GM19455 (cell line): Measurements from ENCODE around the gene KCNC4.

ENCODE experiments used
- ATAC-seq: cut with Tn5 transposase; IDR thresholded peaks from one replicate; pipeline ENCODE4 v1.9.1; 2021; ENCODE audit not compliant: unreplicated experiment

The KCNC4 gene

DNA sequence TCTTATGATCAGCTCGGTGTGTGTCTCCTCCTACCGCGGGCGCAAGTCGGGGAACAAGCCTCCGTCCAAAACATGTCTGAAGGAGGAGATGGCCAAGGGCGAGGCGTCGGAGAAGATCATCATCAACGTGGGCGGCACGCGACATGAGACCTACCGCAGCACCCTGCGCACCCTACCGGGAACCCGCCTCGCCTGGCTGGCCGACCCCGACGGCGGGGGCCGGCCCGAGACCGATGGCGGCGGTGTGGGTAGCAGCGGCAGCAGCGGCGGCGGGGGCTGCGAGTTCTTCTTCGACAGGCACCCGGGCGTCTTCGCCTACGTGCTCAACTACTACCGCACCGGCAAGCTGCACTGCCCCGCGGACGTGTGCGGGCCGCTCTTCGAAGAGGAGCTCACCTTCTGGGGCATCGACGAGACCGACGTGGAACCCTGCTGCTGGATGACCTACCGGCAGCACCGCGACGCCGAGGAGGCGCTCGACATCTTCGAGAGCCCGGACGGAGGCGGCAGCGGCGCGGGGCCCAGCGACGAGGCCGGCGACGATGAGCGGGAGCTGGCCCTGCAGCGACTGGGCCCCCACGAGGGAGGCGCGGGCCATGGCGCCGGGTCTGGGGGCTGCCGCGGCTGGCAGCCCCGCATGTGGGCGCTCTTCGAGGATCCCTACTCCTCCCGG is 1.5 kb downstream of the KCNC4 start:
- no peak for ATAC-seq

DNA sequence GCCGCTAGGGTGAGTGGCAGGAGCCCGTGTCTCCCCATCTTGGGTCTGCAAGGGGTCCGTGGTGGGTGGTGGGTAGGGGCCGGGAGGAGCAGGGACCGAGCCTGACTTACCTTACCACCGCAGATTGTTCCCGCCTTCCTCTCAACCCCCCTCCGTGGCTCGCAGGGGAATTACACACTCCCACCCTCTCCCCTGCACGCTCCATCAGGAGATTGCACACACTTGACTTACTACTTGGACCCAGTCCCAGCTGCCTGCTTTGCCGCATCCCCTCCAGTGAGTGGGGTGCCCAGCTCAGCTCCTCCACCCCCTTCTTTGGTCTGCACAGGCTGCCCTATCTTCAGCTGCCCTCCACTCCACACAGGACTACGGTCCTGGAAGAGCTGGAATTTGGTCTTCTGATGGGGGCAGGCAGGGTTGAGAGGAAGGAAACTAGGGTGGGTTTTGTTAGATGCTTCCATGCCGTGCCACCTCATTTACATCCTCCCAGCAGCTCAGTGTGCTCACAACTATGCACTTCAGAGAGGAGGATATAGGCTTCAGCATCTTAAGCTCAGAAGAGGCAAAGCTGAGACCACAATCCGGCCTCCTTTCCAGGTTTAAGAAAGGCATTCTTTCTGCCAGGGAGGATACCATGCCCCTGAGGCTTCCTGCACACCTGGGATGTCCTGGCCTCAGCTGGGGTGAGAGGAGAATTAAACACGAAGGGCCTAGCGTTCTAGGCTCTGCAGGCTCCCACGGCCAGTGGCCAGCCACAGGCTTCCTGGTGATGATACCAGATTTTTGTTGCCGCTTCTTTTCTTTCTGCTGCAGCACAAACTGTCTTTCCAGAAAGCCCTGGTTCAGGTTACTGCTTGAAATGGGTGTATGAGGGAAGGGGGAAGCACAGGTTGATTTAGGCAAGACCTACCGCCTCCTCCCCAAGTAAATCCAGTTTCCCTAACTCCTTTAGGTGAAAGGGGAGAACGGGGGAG is 2.3 kb downstream of the KCNC4 start:
- ATAC-seq = no peak

DNA sequence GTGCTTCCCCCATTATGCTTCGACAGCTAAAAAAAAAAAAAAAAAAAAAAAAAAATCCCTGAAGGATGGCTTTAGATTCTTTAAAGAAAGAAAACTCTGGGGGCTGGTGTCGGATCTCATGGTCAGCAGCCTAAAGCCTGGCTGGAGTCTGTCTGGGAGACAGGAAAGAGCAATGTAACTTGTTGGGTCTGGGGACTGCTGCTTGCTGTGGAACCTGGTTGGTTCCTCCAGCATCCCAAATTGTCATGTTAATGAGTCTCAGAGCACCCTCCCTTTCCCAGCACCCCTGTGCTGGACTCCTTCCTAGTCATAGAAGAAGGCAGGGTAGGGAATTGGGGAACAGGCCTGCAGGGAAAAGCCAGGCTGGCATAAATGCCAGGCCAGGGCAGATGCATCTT is 3.0 kb downstream of the KCNC4 start:
- no peak for ATAC-seq

DNA sequence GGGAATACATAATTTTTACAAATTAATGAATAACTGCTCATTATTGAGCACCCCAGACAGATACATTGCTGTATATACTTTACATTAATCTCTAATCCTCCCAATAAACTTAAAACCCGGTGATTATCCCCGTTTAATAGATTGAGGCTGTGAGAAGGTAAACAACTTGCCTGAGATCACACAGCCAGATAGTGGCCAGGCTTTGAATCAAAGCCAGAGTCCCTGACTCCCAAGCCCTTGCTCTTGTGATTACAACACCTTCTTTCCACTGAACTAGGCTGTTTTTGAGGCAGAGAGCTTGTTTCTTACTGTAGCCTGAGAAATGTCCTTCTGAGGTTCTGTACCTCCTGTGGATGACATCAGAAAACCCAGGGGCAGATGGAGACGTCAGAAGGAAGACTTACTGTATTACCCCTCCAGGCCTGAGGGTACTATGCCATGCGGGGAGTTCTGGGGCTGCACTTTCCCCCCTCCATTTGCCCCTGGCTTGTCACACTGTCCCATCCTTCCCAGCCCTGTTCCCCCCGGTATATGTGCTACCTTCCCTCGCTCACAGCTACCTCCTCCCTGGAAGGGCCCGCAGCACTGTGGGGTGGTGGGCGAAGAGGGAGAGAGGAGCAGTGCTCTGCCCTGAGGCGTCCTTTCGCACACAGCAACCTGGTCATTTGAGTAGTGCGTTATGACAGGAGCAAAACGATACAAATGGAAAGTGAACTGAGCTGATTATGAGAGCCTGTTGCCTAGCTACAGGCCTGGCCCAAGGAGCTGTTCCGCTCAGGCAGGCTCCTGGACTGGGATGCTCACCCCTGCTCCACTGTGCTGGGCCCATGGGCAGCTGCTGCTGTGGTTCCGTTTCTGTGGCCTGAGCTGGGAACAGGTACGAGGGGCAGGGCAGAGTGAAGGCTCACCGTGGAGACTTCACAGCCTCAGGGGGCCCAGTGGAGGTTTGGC is 4.6 kb downstream of the KCNC4 start:
- ATAC-seq = no peak

DNA sequence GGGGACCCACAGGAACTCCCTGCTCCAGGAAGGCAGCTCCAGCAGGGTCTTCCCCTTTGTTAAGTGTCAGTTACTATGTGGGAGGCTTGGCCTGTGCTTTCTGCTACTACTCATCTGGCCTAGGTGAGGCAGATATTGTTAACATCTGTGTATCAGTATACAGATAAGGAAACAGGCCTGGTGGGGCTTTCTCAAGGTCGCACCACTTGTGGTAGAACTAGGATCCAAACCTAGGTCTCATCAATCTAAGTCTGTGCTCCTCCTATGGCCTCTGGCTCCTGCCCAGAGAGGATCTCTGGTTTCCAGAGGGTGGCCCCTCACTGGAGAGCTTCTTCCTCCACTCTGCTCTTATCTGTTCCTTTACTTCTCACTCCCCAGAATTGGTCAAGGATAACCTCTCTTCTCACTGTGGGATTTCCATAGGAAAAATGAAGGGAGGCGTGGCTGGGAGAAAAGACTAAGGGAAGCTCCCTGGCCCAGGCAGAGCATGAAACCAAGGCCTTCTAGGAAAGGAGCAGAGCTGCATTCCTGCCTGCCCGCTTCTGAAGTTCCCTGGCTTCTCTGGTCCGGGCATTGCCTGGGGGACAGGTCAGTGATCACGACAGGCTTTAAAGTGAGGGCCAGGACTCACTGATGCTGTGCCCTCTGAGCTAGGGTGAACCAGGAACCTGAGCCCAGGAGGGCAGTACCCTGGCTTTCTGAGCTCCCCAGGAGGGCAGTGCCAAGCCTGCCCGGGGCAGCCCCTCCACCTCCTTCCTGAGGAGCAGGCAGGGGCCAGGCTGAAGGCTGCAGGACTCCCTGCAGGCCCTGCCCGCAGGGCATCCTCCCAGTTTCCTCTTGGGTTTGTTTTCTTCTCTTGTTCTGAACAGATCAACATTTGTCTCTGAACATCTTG is 5.8 kb downstream of the KCNC4 start:
- no peak for ATAC-seq

DNA sequence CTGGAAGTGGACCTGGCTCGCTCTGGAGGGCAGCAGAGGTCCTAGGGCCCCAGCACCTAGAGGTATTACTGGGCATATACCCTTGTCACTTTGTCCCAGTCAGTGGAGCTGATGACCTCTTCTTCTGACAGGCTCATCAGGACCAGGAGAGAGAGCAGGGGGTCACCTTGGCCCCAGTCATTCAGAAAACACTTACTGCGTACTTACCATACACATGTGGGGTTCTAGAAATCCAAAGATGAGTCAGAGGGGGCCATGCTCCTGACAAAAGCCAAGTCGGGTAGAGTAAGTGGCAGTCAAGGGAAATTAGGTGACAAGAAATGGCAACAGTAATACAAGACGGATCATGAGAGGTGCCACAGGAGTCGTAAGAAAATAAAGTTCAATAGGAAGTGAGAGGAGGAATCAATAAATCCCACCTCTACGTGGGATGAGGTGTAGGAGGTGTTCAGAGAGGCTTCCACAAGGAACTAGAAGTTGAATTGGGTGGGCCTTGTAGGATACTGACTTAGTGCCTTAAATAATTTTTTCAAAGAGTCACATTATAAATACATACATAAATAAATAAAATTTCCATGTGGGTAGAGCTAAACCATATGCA is 6.8 kb downstream of the KCNC4 start:
- no peak for ATAC-seq

DNA sequence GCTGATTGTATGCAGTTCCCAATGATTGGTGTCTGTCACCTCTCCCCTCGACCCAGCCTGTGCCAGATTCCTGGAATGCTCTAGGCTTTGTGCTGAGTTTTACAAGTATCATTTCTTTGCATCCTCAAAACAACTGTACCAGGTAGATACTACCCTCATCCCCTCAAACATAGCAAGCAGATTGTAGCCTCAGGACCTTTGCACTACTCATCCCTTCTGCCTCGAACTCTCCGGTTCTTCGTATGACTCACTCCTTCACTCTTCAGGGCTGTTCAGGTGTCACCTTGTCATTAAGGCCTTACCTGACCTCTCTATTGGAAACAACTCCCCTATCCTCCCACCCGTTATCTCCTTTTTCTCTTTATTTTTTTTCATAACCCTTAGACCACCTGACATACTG is 8.0 kb downstream of the KCNC4 start:
- no peak for ATAC-seq

DNA sequence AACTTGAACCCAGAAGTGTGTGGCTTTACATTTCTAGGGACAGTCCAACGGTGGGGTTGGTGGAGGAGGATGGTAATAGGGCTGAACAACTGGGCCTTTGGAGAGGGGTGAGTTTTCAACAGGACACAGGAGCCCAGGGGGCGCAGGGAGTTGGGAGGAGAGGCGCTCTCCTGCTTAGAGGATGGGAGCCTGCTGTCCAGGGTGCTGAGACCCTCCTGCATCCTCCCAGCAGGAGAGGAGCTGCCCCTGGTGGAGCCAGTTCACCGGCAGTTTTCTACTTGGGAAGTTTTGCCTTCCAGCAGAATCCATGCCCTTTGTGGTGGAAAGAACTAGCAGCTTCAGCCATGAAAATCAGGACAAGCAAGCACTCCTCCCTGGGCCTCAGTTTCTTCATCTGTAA is 8.6 kb downstream of the KCNC4 start:
- no peak for ATAC-seq

DNA sequence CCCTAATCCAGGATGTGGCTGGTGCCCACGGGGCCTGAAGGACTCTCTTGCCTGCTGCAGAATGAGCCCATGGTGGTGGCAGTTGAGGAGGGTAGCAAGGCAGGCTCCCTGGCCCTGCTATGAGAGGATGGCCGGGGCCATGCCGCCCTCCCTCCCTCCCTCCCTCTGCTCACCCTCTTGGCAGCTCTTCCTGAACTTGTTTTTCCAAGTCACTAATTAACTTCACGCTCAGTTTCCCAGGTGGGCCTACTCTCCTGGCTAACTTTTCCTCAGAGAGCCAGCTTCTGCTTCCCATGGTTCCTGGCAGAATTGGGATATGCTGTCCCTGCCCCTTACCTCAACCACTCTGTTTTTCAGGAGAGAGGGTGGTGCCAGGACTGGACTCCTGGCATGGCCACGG is 10.2 kb downstream of the KCNC4 start:
- ATAC-seq = no peak

DNA sequence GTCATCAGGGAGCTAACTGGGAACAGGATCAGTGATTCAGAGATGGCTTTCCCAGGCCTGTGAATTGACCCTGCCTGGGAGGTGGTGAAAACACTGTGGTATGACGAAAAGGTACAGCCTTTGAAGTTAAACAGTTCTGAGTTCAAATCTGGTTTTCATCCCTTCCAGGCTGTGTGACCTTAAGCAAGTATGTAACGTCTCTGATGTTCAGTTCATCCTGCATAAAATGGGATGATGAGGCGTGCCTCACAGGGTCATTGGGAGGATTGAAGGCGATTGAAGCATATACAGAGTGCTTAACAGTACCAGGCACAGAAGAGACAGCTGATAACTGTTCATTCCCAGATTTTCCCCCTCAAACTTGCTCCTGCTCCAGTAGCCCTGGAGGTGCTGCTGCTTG is 11.0 kb downstream of the KCNC4 start:
- no peak for ATAC-seq

DNA sequence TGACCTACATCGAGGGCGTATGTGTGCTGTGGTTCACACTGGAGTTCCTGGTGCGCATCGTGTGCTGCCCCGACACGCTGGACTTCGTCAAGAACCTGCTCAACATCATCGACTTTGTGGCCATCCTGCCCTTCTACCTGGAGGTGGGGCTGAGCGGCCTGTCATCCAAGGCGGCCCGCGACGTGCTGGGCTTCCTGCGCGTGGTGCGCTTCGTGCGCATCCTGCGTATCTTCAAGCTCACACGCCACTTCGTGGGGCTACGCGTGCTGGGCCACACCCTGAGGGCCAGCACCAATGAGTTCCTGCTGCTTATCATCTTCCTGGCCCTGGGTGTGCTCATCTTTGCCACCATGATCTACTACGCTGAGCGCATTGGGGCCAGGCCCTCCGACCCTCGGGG is 13.0 kb downstream of the KCNC4 start:
- no peak for ATAC-seq

DNA sequence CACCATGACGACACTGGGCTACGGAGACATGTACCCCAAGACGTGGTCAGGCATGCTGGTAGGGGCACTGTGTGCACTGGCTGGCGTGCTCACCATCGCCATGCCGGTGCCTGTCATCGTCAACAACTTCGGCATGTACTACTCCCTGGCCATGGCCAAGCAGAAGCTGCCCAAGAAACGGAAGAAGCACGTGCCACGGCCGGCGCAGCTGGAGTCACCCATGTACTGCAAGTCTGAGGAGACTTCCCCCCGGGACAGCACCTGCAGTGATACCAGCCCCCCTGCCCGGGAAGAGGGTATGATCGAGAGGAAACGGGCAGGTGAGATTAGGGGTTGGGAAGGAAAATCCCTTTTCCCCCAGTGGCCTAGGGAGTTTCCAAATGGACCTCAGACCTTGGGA is 13.5 kb downstream of the KCNC4 start:
- ATAC-seq = no peak

DNA sequence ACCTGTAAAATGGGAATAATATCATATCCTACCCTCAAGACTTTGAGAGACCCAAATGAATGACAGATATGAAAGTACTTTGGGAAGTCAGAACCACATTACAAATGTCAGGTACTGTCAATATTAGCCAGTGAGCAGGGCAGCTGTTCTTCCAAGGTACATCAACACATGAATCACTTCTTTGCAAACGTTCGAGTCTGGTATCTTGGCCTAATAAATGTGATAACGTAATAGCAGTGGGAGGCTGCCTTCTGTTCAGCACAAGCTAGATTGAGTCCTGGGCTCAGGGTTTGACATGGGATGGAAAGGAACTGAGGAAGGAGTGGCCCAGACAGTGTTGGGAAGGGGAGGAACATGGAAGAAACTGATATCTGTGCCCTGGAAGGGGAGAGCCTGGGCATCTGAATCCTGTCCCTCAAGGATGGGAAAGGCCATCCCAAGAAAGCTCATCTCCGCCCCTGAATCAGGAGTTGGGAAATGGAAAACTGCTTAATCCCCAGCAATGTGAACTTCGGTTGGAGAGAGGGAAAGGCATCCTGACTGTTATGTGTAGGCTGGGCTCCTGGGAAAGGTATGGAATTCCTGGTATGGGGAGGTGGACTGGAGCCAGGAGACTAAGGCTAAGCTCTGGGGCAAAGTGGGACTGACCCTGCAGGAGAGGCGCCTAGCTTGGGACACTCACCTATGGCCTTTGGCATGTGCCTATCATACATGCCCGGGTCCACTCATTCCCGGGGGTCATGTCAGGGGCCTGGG is 14.3 kb downstream of the KCNC4 start:
- no peak for ATAC-seq

DNA sequence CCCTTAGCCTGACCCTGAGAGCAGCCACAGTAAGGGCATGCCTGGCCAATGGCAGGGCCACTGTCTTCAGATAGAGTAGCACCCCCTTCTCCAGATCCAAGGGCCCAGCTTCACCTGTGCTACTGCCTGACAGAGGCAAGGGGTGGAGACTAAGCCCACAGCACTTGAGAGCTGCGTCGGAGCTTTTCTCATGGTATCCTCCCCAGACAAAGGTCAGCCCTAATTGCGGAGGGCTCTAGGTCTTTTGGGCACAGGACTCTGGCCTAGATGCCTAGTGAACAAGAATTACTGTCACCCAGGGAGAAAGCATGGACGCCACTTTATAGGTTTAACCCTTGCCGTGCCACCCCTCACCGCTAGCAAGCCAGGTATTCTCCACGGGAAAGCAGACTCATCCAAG is 15.1 kb downstream of the KCNC4 start:
- no peak for ATAC-seq

DNA sequence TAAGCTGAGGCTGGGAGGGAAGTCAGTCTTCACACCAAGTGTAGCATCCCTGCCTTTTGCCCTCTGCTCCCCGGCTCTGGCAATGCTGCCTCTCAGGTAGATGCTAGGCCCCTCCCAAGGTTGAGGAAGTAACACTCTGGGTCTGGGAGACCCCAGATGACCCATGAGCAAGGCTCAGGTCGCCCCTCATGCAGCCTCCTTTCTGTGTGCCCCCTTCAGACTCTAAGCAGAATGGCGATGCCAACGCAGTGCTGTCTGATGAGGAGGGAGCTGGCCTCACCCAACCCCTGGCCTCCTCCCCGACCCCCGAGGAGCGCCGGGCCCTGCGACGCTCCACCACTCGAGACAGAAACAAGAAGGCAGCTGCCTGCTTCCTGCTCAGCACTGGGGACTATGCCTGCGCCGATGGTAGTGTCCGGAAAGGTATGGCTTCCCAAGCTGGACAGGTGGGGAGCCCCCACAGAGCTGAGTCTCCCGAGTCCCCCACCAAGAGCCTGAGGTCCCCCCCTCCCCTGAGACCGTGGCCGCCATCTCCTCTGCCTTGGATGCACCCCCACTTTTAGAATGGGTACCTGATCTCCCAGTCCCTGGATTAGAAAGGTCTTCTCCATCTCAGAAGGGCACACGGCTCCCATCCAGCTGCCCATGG is 15.8 kb downstream of the KCNC4 start:
- no peak for ATAC-seq

DNA sequence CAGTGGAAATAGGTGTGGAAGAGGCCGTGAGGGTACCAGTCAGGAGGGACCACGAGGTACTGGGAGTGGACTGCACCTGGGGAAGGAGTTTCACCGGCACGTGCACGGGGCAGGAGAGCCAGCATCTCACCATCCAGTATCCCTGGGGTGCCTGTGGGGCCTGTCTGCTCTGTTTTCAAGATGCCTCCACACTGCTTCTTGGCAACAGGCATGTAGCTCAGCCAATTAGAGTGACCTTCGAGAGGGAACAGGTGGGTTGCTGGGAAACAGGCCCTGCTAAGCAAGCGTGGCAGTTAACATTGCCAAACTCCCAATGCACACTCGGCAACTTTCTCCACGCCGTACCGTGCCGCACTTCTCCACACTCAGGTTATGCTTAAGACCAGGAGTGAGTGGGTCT is 17.7 kb downstream of the KCNC4 start:
- no peak for ATAC-seq

DNA sequence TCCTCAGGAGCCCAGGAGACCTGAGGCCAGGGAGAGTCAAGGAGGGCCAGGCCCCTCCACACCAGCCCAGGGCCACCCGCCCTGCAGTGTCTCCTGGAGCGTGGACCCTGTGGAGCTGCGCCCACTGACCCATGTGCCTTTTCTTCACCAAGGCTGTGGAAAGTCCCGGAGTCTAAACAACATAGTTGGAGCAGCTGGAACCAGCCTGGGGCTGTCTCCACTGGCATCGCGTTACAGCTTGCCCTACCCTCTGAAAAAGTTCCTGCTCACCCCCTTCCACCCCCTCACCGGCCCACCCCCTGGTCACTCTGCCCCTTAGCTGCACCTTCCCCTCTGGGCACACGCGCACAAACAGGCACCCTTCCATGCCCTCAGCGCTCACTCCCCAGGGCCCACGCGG is 18.3 kb downstream of the KCNC4 start:
- ATAC-seq = no peak

DNA sequence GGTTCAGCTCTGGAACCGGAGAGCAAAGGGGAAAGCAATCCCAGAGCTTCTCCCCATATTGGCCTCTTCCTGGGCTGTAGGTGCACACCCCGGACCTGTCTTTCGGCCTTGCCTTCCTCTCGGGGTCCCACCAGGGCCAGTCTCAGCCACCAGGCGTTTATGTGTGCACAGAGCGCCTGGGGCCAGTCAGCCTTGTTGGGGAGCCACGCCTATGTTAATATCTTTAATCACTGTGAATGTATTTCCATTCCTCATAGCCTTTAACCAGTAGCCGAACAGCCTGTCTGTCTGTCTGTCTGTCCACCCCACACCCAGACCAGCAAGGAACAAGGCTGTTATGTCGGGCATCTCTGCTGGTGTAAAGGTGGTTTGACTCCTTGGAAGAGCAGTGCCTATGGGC is 18.8 kb downstream of the KCNC4 start:
- no peak for ATAC-seq
